MM.1S (cell line): ENCODE data around the gene SLC23A2.

Source experiments
- CTCF ChIP-seq: fragments of 300-600 bp; sonication (generic); IDR thresholded peaks from 2 replicates; pipeline ENCODE4 v1.5.1; 2016; ENCODE audit warnings: antibody characterized with exemption, low read length, mixed read lengths
- EZH2 ChIP-seq: fragments of 300-600 bp; sonication (generic); optimal IDR thresholded peaks from 2 replicates; pipeline ENCODE3; 2017; ENCODE audit warnings: low read depth, mild to moderate bottlenecking, antibody characterized with exemption, low read length, mixed read lengths

GRCh38 chr20:4846821-4847220 lies 154.5 kb downstream of the SLC23A2 start:
- TF ChIP-seq CTCF = no peak
- TF ChIP-seq EZH2 = no peak
